BJ (cell line): ENCODE data around the gene ATF7IP. TPM values are rescaled to one million over a fixed set of nuclear protein-coding genes. Genes with fewer than 3 reads are reported as not detected.

Experiments used
- CTCF ChIA-PET: fragments of 350-600 bp; formaldehyde crosslinking; extraction: SDS; loops from one replicate; lab custom pipeline; 2021; ENCODE audit warnings: antibody characterized with exemption, inconsistent platforms; lab: Yijun Ruan, JAX
- POLR2A ChIA-PET: fragments of 300-600 bp; sonication (Branson Sonifier 250); formaldehyde crosslinking; extraction: SDS; loops from one replicate; lab custom pipeline; 2021; ENCODE audit warnings: antibody characterized with exemption; lab: Charles Lee
- DNase-seq: peaks from one replicate; pipeline ENCODE4 v3.0.0-alpha.2; 2011; ENCODE audit warnings: low read depth
- H3K27me3 ChIP-seq: 2 replicates; pipeline ENCODE4 v1.6.0; 2011; ENCODE audit warnings: low read length; ENCODE audit not compliant: control insufficient read depth, insufficient read depth
- H3K36me3 ChIP-seq: 2 replicates; pipeline ENCODE4 v1.5.1; 2011; ENCODE audit warnings: low read length; ENCODE audit not compliant: control insufficient read depth, insufficient read depth
- H3K4me3 ChIP-seq: 2 replicates; pipeline ENCODE4 v1.5.1; 2011; ENCODE audit warnings: low read depth, mild to moderate bottlenecking, control low read depth, low read length
- polyA plus RNA-seq: library from polyadenylated mRNA; depleted of rRNA; stranded (reverse); fragments of >200 nt; gene quantifications from 2 replicates; pipeline ENCODE4 v1.2.3, GENCODE V29; 2011
- TF ChIP-seq, protein P1 (sequence below): IDR thresholded peaks from 2 replicates; pipeline ENCODE4 v1.5.1; 2011; ENCODE audit warnings: low read depth, mild to moderate bottlenecking, control low read depth, inconsistent platforms, low read length, moderate library complexity; ENCODE audit not compliant: insufficient read depth

The ATF7IP gene
- polyA plus RNA-seq, 1 experiment = 8.1 TPM

DNA sequence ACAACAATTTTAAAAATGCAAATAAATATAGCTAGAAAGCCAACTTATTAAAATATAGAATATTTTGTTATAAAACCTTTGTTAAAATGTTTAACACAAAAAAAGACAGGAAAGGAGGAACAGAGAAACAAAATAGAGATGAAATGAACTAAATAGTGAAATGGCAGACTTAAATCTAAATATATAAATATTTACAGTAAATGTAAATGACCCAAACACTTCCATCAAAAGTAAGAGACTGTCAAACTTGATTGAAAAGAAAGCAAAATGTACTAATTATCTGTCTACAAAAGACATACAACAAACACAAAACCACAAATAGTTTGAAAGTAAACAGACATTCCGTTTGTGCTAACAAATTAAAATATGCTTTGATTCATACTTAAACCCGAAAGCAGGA lies 160.5 kb downstream of the ATF7IP start:
- no peaks in the 10 kb centered on the region for H3K36me3 ChIP-seq
- TF ChIP-seq, protein P1, sequence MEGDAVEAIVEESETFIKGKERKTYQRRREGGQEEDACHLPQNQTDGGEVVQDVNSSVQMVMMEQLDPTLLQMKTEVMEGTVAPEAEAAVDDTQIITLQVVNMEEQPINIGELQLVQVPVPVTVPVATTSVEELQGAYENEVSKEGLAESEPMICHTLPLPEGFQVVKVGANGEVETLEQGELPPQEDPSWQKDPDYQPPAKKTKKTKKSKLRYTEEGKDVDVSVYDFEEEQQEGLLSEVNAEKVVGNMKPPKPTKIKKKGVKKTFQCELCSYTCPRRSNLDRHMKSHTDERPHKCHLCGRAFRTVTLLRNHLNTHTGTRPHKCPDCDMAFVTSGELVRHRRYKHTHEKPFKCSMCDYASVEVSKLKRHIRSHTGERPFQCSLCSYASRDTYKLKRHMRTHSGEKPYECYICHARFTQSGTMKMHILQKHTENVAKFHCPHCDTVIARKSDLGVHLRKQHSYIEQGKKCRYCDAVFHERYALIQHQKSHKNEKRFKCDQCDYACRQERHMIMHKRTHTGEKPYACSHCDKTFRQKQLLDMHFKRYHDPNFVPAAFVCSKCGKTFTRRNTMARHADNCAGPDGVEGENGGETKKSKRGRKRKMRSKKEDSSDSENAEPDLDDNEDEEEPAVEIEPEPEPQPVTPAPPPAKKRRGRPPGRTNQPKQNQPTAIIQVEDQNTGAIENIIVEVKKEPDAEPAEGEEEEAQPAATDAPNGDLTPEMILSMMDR = no peak
- no peak overlapping the region for H3K4me3 ChIP-seq
- no peaks in the 10 kb centered on the region for H3K27me3 ChIP-seq
- POLR2A ChIA-PET = no interaction called here
- CTCF ChIA-PET = no interaction called here
- DNase-seq = no peak

DNA sequence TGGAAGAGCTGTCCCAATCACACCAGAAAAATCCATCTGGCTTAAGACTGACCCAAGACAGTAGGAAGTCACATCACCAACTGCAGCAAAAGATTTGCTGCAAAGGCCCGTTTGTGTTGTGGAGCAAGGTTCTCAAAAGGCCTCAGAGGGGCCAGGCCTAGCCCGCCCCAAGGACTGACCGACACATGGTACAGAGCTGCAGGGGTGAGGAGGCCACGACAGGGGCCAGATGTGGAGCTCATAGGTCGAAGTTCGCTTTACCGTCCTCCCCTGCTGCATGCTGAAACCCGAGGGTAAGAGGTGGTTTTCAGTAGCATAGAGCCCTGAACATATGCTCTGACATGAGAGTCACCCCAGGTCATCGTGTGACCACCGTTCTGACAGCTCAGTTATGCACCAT lies 166.7 kb downstream of the ATF7IP start:
- no peak for DNase-seq
- ChIA-PET POLR2A (no interaction called here), CTCF (no interaction called here)
- Histone ChIP-seq H3K36me3 (no peaks in the 10 kb centered on the region), H3K4me3 (no peak overlapping the region), H3K27me3 (no peaks in the 10 kb centered on the region)
- TF ChIP-seq, protein P1 = no peak

DNA sequence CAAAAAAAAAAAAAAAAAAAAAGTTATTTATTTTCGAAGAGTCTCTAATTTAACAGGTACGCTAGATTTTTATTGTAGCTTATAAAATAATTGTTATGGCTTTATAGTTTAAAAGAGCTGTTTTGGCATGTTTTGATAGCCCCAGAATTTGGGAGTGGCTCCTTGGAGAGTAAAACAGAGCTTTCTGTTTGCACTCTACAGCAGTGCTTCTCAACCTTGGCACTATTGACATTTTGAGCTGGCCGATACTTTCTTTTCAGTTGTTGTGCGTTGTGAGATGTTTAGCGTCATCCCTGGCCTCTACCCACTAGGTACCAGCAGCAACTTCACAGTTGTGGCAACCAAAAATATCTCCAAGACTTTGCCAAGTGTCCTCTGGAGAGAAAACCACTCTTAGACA lies 171.6 kb downstream of the ATF7IP start:
- ChIA-PET CTCF (no interaction called here), POLR2A (no interaction called here)
- Histone ChIP-seq H3K27me3 (no peaks in the 10 kb centered on the region), H3K36me3 (no peaks in the 10 kb centered on the region), H3K4me3 (no peak overlapping the region)
- DNase-seq = no peak
- TF ChIP-seq, protein P1 = no peak

DNA sequence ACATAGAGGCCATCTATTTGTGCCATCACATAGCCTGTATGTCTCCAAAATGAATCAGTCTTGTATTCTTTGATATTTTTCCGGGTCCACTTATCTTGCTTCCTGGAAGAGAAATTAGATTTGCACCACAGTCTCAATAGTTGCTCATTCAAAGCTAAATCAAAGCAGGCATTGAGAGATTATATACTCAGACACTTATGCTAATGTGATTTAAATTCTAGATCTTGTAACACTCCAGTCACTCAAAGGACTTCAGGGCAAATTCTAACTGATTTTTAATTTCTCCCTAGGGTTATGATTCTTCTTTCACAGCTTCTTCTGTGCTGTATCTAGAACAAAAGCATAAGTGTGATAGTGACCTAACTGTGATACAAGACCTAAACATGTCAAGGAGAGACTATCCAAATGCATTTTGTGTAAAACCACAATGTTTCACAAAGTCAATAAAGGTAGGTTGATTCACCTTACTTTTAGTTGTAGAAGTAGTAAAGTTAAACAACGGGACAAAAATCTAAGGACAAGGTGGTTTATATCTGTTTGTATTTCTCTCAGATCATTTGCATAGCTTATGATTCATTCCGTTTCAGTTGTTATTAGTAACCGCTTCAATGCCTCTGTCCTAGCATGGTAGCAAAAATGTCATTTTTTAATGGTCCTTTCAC lies 175.4 kb downstream of the ATF7IP start:
- TF ChIP-seq, protein P1 = no peak
- ChIA-PET POLR2A (no interaction called here), CTCF (interaction anchor here (1.0 kb wide), 1 partner anchor 355 kb away, joined by 3 read pairs; no protein-coding TSS in a partner anchor)
- no peak for DNase-seq
- Histone ChIP-seq H3K4me3 (no peak overlapping the region), H3K27me3 (no peaks in the 10 kb centered on the region), H3K36me3 (no peaks in the 10 kb centered on the region)

DNA sequence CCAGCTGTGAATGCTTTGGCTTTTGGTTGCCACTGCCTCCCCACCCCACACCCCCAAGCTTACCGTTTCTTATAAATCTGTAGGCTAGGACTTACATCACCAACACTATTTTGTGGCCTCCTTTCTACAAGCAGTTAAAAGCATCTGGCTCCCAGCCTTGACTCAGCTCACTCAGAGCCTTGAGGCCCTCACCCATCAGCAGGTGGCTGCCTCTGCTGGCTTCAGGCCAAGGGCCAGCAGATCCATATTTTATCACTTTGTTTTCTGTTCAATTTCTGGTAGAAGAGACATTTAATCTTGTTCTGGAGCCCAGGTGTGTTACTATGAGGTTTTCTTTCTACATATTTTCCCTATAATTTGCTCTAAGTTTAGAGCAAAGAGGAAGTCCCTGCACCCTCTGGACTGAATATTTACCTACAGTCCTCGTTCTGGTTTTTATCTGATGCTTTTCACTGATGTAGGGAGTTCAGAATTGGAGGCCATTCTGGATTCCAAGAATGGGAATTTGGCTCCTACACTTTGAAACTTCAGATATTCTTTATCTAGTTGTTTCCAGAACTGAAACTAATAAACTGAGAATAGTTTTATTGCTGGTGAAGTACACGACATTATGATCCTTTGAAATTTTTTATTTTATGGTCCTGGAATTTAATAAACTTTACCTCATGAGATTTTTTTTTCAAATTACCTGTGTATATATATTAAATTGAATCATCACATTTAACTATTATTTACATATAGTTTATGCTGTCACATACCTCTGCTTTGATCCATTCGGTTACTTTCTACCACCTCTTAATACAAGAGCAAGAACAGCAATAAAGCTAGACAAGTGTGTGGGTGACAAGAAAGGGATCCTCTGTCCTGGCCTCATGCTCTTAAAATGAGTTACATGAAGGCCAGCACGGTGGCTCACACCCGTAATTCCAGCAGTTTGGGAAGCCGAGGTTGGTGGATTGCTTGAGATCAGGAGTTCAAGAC lies 180.0 kb downstream of the ATF7IP start:
- TF ChIP-seq, protein P1 = no peak
- POLR2A ChIA-PET = no interaction called here
- CTCF ChIA-PET = no interaction called here
- no peak overlapping the region for H3K4me3 ChIP-seq
- H3K27me3 ChIP-seq = no peaks in the 10 kb centered on the region
- no peaks in the 10 kb centered on the region for H3K36me3 ChIP-seq
- no peak for DNase-seq
